Fibroblast of lung (primary cell): ENCODE results near the gene TAF12.

Experiments used
- EZH2 ChIP-seq: IDR thresholded peaks from 2 replicates; pipeline ENCODE4 v1.5.1; 2012; ENCODE audit warnings: low read length, control low read depth, mild to moderate bottlenecking; ENCODE audit errors: missing control alignments
- TF ChIP-seq, protein P1 (sequence below), 2 donors: IDR thresholded peaks in 1 of 2; conservative IDR thresholded peaks in 1 of 2; 1 replicate in 1 of 2; 2 replicates in 1 of 2; pipeline ENCODE4 v1.5.1; 2011 to 2012; ENCODE audit warnings: low read length in 2 of 2, control low read depth in 1 of 2, inconsistent platforms in 1 of 2, low read depth in 1 of 2, mild to moderate bottlenecking in 1 of 2

GRCh38 chr1:28632560-28632959 is 10.3 kb downstream of the TAF12 start:
- TF ChIP-seq, protein P1, sequence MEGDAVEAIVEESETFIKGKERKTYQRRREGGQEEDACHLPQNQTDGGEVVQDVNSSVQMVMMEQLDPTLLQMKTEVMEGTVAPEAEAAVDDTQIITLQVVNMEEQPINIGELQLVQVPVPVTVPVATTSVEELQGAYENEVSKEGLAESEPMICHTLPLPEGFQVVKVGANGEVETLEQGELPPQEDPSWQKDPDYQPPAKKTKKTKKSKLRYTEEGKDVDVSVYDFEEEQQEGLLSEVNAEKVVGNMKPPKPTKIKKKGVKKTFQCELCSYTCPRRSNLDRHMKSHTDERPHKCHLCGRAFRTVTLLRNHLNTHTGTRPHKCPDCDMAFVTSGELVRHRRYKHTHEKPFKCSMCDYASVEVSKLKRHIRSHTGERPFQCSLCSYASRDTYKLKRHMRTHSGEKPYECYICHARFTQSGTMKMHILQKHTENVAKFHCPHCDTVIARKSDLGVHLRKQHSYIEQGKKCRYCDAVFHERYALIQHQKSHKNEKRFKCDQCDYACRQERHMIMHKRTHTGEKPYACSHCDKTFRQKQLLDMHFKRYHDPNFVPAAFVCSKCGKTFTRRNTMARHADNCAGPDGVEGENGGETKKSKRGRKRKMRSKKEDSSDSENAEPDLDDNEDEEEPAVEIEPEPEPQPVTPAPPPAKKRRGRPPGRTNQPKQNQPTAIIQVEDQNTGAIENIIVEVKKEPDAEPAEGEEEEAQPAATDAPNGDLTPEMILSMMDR (conservative IDR thresholded peaks at IDR 0.05 in 1 of 2, IDR thresholded peaks at IDR 0.05 in 1 of 2; ENCODE audit: low read depth in 1 of 2, low read length in 2 of 2) = no peak
- TF ChIP-seq EZH2 = no peak
